Lower lobe of right lung (tissue), 2 donors: ENCODE results near the gene FAM124B. TPM values are rescaled to one million over a fixed set of nuclear protein-coding genes. Genes with fewer than 3 reads are reported as not detected.
A peak's percentile ranks its signal among the peaks of the same experiment; 100 is the strongest.

ENCODE experiments used
- ATAC-seq, 2 donors: fragments of 200-7000 bp; cut with Tn5 transposase; one replicate each; pipeline ENCODE4 v1.9.1; 2020 to 2022; ENCODE audit warnings: mild to moderate bottlenecking in 2 of 2, moderate library complexity in 2 of 2
- DNase-seq: peaks from one replicate; pipeline ENCODE4 v3.0.0-alpha.2; 2020
- H3K27ac ChIP-seq: fragments of 200-600 bp; one replicate; pipeline ENCODE4 v1.8.0; 2022
- H3K27me3 ChIP-seq: fragments of 200-600 bp; one replicate; pipeline ENCODE4 v1.8.0; 2022; ENCODE audit warnings: low read depth
- H3K36me3 ChIP-seq: fragments of 200-600 bp; one replicate; pipeline ENCODE4 v1.8.0; 2022; ENCODE audit warnings: mild to moderate bottlenecking
- H3K4me1 ChIP-seq: fragments of 200-600 bp; one replicate; pipeline ENCODE4 v1.8.0; 2022
- H3K4me3 ChIP-seq: fragments of 200-600 bp; one replicate; pipeline ENCODE4 v1.8.0; 2022; ENCODE audit warnings: mild to moderate bottlenecking
- H3K9me3 ChIP-seq: fragments of 200-600 bp; one replicate; pipeline ENCODE4 v1.8.0; 2022
- intact Hi-C: fragments of 100-400 bp; cut with DNase I; formaldehyde crosslinking; loops from one replicate; pipeline ENCODE4 v1.11.0; 2022
- long read RNA-seq: library from polyadenylated mRNA; unstranded; transcript quantifications from one replicate; pipeline ENCODE4 v2.0.0, GENCODE V29; 2021
- total RNA-seq: library from RNA; stranded (reverse); fragmentation: NEBNext Ultra II Directional; extraction: Animal tissue kit (Norgen Biotek cat#: 25700); gene quantifications from one replicate; pipeline ENCODE4 v1.2.1, GENCODE V29; 2021
- TF ChIP-seq, protein P1 (sequence below): fragments of 200-600 bp; IDR thresholded peaks from one replicate; pipeline ENCODE4 v1.8.0; 2022; ENCODE audit warnings: antibody characterized with exemption, mild to moderate bottlenecking
- donor health status: DM: no; HTN: yes; CAD: no; lungs with severe emphysema.

FAM124B gene, protein sequence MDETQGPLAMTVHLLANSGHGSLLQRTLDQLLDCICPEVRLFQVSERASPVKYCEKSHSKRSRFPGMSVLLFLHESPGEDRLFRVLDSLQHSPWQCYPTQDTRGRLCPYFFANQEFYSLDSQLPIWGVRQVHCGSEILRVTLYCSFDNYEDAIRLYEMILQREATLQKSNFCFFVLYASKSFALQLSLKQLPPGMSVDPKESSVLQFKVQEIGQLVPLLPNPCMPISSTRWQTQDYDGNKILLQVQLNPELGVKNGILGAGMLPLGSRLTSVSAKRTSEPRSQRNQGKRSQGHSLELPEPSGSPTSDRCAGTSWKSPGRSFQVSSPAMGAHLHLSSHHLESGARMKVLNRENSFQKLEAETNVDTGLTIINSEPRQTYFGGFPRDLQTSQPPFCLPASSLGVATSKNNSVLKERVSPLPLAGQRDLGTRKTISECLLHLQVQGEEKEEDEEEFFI
- 4.8 TPM for total RNA-seq
- long read RNA-seq, transcript FAM124B-202 (3 exons, 2,594 nt), result major isoform, 6 of 11 reads
- long read RNA-seq, partial matches to known transcripts, result 0 of 11 reads
- long read RNA-seq, other reads (novel, unspliced or antisense), result 1 of 11 reads

DNA sequence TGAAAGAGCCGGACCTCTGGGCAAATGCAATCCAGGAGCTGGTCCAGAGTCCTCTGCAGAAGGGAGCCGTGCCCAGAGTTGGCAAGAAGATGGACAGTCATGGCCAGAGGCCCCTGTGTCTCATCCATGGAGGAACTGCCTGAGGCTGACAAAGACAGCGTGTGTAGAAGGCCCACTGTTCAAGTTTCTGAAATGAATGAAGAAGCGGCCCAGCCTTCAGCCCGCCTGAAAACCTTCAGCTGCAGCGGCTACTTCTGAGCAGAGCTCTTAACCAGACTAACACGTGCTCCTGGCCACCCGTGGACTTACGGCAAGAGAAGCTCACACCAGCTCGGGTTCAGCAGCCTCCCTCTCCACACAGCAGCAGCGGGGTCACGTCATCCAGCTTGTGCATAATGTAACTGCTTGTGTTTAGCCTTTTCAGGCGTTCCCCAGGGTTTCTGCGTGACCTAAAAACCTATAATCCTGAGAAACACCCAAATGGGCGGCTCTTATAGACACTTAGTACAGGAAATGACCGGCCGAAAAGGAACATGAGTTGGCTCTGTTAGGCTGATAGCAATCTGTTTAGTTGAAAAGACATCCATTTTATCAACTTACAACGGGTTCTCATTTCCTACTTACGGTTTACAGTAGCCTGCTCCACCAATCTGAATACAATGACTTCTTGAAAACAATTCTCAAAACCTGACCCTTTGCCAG, at the start of gene FAM124B:
TSS of gene FAM124B (minus strand) at position 467 of the 702 bp plus-strand sequence. CDS start at position 128, 339 bp downstream.
- TF ChIP-seq, protein P1, sequence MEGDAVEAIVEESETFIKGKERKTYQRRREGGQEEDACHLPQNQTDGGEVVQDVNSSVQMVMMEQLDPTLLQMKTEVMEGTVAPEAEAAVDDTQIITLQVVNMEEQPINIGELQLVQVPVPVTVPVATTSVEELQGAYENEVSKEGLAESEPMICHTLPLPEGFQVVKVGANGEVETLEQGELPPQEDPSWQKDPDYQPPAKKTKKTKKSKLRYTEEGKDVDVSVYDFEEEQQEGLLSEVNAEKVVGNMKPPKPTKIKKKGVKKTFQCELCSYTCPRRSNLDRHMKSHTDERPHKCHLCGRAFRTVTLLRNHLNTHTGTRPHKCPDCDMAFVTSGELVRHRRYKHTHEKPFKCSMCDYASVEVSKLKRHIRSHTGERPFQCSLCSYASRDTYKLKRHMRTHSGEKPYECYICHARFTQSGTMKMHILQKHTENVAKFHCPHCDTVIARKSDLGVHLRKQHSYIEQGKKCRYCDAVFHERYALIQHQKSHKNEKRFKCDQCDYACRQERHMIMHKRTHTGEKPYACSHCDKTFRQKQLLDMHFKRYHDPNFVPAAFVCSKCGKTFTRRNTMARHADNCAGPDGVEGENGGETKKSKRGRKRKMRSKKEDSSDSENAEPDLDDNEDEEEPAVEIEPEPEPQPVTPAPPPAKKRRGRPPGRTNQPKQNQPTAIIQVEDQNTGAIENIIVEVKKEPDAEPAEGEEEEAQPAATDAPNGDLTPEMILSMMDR, result no peak
- DNase-seq, result peak; percentile 66
- peak within 1 kb of the TSS; percentile 54 for H3K4me3 ChIP-seq
- no peaks in the 10 kb centered on the region for H3K9me3 ChIP-seq
- peak; percentile 68 to 81 for ATAC-seq
- H3K27me3 ChIP-seq, result no peaks in the 10 kb centered on the region
- H3K36me3 ChIP-seq, result no peaks in the 10 kb centered on the region
- intact Hi-C loops, result no loop called here
- H3K4me1 ChIP-seq, result no peaks in the 10 kb centered on the region
- H3K27ac ChIP-seq, result peak within 1 kb of the TSS; percentile 79

DNA sequence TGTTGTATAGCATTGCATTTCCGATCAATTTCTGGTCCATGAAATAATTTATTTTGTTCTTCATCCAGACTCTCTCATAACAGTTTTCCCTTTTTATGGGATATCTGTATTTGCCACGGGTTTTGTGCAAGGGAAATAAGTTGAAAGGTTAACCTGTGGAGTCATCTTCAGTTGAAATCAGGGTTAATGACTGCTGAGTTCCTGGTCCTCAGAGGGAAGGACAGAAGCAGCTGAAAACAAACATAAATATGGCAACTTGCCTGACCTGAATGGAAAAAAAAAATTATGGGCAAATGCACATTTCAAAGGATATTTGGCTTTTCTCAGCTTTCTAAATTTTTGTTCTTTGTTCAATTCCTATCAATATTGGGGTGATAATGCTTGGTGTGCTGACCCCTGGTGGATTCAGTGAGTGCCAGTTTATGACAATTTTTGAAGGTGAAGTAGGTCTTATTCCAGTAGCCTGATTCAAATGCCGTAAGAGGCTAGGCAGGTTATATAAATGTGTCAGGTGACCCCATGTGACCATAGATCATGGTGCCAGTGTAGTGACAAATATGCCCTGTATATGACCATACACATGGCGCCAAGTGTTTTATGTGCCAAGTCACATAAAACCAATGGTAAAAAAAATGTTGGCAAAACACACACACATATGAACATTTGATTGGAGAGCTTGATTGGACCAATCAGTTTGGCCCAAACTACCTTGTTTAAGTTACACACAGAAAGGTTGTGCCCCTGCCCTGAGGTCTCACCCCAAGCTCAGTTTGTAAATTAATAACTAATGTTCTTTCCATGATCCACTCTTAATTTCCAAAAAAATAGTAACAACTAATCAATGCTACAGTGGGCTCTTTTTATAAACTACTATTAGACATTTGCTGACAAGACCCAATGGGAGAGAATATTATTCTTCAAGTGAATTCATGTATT, 47.6 kb upstream of the FAM124B start:
- no peaks in the 10 kb centered on the region for H3K36me3 ChIP-seq
- no peak overlapping the region for H3K27ac ChIP-seq
- no peak for DNase-seq
- H3K4me1 ChIP-seq, result no peaks in the 10 kb centered on the region
- H3K27me3 ChIP-seq, result no peaks in the 10 kb centered on the region
- H3K4me3 ChIP-seq, result no peak overlapping the region
- TF ChIP-seq, protein P1, result peak; percentile 56
- intact Hi-C loops, result no loop called here
- peak in 1 of 2 donors; percentile 11 for ATAC-seq
- H3K9me3 ChIP-seq, result no peaks in the 10 kb centered on the region

GRCh38 chr2:224448236-224448635, 46.3 kb upstream of the FAM124B start:
- no peak overlapping the region for H3K4me3 ChIP-seq
- ATAC-seq, result no peak
- intact Hi-C loops, result no loop called here

GRCh38 chr2:224444783-224445182, 42.9 kb upstream of the FAM124B start:
- H3K27ac ChIP-seq, result no peak overlapping the region
- TF ChIP-seq, protein P1, result no peak
- H3K27me3 ChIP-seq, result peaks cover 5% of the 10 kb centered on the region
- no peak overlapping the region for H3K4me3 ChIP-seq
- H3K4me1 ChIP-seq, result peaks cover 12% of the 10 kb centered on the region
- H3K9me3 ChIP-seq, result no peaks in the 10 kb centered on the region
- DNase-seq, result no peak
- ATAC-seq, result no peak
- no peaks in the 10 kb centered on the region for H3K36me3 ChIP-seq
- intact Hi-C loops, result no loop called here

More at GRCh38 chr2:224448236-224448635, 46.3 kb upstream of the FAM124B start:
- TF ChIP-seq, protein P1, result no peak
- H3K27ac ChIP-seq, result no peak overlapping the region
- no peaks in the 10 kb centered on the region for H3K9me3 ChIP-seq
- H3K4me1 ChIP-seq, result no peaks in the 10 kb centered on the region
- H3K36me3 ChIP-seq, result no peaks in the 10 kb centered on the region
- no peaks in the 10 kb centered on the region for H3K27me3 ChIP-seq
- DNase-seq, result no peak

GRCh38 chr2:224444021-224444420, 42.1 kb upstream of the FAM124B start:
- Histone ChIP-seq H3K36me3 (no peaks in the 10 kb centered on the region), H3K27me3 (peaks cover 5% of the 10 kb centered on the region), H3K27ac (no peak overlapping the region), H3K4me3 (no peak overlapping the region), H3K9me3 (no peaks in the 10 kb centered on the region), H3K4me1 (peaks cover 12% of the 10 kb centered on the region)
- ATAC-seq, result no peak
- no peak for DNase-seq
- TF ChIP-seq, protein P1, result no peak
- intact Hi-C loops, result no loop called here
